Right lobe of liver (tissue), 4 donors: Measurements from ENCODE around the gene CASP7.

Experiments used
- CTCF ChIP-seq, 4 donors: fragments of 200-600 bp in 3 of 4; fragments of 450-650 bp in 1 of 4; IDR thresholded peaks; one replicate each; pipeline versions ENCODE4 v1.5.1 to v1.8.0; 2016 to 2022; ENCODE audit warnings: antibody characterized with exemption in 4 of 4, mild to moderate bottlenecking in 2 of 4
- POLR2A ChIP-seq: fragments of 450-650 bp; IDR thresholded peaks from one replicate; pipeline ENCODE4 v1.6.1; 2017; ENCODE audit warnings: antibody characterized with exemption, mild to moderate bottlenecking
- donor health status: DM: no; HTN: no; CAD: no.
- donor health status: DM: no; HTN: no; CAD: no.
- donor health status: DM: no; HTN: yes; CAD: no.

- TF ChIP-seq CTCF (IDR thresholded peaks at IDR 0.05): no peak
- TF ChIP-seq POLR2A: no peak
Observed at GRCh38 chr10:113745374-113745773, 65.7 kb downstream of the CASP7 start.
